GM21526 (cell line): ENCODE data around the gene USP36.
"Not testable (repeated sequence)": the region's sequence is repeated elsewhere in the genome, so short reads cannot be mapped to it uniquely, and the experiment has no call there.

Experiments used
- ATAC-seq: cut with Tn5 transposase; IDR thresholded peaks from one replicate; pipeline ENCODE4 v1.9.1; 2021; ENCODE audit warnings: moderate library complexity; ENCODE audit not compliant: unreplicated experiment, low FRiP score

The USP36 gene

GRCh38 chr17:78777881-78778280, 62.7 kb downstream of the USP36 start:
- ATAC-seq: no peak

DNA sequence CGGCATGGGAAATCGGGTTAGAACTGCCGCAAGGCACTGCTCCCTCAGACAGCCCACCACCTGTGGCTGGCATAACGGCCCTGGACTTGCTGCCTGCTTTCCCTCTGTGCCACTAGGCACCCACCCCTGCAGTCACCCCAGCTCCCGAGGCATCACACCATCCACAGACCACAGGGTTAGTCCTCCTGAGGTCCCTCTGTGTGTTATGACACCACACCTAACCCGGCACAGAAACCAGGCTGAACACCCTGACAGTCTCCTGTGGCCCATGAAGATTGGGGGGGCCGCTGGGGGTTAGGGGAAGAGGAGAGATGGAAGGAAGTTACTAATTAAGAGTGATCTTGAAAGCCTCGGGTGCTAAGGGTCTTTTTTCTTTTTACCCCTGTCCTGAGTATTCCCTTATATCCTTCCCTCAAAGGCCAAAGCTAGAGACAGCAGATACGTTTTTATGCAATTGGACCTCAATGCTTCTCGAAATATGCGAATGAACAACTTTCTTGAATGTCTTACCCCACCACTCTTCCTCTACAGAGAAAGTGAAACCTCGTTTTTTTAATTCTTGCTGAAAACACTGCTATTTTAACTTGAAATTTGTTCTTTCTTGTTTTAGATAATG, 65.5 kb downstream of the USP36 start:
- ATAC-seq: no peak

GRCh38 chr17:78774453-78774852, 66.2 kb downstream of the USP36 start:
- no peak for ATAC-seq

- ATAC-seq: no peak
Observed at GRCh38 chr17:78771758-78772382, 68.7 kb downstream of the USP36 start.

GRCh38 chr17:78769196-78769773, 71.3 kb downstream of the USP36 start:
- no peak for ATAC-seq

GRCh38 chr17:78767806-78768205, 72.8 kb downstream of the USP36 start:
- no peak for ATAC-seq

DNA sequence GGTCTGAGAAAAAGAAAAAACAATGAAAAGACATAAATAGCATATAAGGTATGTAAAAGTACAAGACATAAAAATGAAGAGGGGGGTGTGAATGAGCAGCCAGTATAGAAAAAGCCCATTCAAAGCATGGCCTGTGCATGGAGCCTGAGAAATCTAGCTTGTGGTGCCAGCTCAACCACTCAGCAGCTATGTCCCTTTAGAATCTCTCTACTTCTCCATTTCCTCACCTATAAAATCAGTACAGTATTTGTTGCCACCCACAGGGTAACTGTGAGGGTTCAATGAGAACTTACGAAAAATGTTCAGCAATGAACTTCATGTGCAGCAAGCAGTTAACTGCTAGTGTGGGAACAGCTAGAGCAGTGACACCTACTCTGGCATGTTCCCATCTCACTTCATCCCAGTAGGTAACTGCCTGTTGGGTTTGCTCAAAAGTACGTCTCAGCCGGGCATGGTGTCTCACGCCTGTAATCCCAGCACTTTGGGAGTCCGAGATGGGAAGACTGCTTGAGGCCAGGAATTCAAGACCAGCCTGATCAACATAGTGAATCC, 73.8 kb downstream of the USP36 start:
- no peak for ATAC-seq

DNA sequence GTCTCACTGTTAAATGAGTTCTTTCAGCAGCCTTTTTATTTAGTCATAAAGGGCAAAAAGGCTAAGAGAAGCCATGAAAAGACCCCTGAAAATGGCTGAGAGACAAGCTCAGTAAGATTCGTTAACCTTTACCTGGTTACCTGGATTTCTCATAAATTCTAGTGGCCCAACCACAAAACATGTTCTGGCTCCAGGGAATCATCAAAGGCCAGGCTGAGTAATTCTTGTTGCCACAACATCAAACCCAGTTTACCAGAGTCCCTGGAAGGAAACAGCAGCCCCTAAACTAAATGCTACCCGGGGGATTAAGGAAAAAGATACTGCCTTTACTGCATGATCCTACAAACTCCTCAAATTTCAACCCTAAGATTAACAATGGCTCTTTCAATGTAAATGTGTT, 74.4 kb downstream of the USP36 start:
- ATAC-seq: no peak

- ATAC-seq: no peak
Observed at GRCh38 chr17:78765821-78766220, 74.8 kb downstream of the USP36 start.

GRCh38 chr17:78764871-78765270, 75.7 kb downstream of the USP36 start:
- no peak for ATAC-seq

GRCh38 chr17:78763561-78763960, 77.1 kb downstream of the USP36 start:
- ATAC-seq: no peak

DNA sequence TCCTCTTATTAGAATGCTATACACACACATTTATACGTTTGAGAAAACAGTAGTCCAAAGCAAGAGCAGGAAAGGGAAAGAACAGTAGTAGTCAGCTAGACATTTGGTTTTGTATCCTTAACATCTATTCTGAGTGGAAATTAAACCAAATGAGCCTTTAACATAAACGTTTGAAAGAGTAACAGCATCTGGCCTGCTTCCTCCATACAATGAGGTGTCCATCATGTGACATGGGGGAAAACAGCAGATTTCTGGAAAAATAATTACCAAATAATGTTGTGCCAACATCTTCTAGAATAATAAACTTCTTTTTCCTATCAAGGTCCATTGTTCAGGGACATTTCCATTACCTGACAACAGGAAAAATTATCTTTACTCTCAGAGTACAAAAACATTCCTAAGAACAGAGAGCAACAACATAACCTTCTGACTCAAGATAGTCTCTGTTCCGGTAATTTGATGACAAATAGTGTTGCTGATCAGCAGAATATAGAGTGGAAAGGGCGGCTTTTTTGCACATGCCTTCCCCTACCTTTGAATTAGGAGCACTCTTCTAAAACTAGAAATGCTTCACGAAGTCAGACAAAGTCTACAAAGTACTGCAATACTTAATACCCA, 78.7 kb downstream of the USP36 start:
- ATAC-seq: no peak

DNA sequence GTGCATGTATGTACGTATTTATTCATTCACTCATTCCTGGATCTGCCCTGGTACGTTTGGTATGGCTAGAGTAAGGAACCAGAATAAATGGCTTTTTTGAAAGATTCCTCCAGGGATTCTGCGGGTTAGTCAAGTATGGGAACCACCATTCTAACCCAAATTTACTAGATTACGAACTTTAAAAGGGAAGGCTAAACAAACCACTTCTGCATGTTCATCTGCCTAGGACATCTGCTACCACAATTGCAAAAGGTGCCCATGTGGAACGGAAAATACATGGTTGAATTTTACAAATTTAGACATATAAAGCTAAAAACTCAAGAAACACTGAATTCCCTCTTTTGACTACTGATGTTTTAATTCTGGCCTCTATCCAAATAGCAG, 80.7 kb downstream of the USP36 start:
- no peak for ATAC-seq

GRCh38 chr17:78759203-78759968, 81.2 kb downstream of the USP36 start:
- no peak for ATAC-seq

GRCh38 chr17:78753316-78754250, 87.0 kb downstream of the USP36 start:
- ATAC-seq: no peak

DNA sequence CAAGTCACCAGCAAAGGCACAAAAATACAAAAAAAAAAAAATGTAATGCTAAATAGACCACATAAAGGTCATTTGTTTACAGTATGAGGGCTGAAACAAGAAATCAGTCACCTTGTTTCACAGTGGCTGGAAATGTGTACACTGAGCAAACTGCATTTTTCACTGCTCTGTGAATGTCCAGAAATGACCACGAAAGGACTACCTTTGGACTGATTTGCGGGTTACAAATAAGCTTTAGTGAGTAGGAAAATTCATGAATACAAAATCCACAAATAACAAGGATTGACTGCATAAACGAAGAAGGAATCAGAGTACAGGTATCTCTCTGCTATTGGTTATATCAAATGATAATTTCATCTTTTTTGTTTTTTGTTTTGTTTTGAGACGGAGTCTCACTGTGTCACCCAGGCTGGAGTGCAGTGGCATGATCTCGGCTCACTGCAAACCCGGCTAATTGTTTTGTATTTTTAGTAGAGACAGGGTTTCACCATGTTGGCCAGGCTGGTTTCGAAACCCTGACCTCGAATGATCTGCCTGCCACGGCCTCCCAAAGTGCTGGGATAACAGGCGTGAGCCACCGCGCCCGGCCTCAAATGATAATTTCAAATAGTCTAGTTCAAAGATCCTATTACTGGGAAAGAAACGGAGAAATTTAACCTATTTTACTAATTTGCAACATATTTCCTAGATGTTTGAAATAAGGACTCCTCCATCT, 89.0 kb downstream of the USP36 start:
- no peak for ATAC-seq

GRCh38 chr17:78751000-78751399, 89.6 kb downstream of the USP36 start:
- not testable (repeated sequence) for ATAC-seq

DNA sequence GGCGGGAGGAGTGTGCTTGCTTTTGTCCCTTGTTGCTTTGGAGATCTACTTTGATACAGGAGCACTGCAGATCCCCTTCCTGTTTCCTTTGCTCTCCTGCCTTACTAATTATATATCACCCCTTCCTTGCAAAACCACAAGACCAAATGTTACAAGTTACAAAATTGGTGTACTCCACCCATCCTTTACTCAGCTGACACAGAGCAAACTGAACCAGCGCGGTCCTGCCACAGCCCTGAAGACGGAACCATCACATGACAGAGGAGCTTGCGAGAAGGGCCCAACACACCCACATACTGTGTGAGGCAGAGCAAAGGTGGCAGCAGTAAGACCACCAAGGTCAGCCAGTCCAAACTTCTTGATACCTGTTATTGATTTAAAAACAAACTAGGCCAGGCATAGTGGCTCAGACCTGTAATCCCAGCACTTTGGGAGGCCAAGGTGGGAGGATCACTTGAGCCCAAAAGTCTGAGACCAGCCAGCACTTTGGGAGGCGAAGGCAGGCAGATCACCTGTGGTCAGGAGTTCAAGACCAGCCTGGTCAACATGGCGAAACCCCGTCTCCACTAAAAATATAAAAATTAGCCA, 91.8 kb downstream of the USP36 start:
- ATAC-seq: no peak
